Activated T-cell treated with anti-CD3 and anti-CD28 coated beads for 1 hour (primary cell): ENCODE measurements around the gene RAB6A.
"Not testable (repeated sequence)": the region's sequence is repeated elsewhere in the genome, so short reads cannot be mapped to it uniquely, and the experiment has no call there.

Experiments used
- DNase-seq: peaks from one replicate; pipeline ENCODE4 v3.0.0-alpha.2; 2020; ENCODE audit warnings: low read depth

RAB6A gene

DNA sequence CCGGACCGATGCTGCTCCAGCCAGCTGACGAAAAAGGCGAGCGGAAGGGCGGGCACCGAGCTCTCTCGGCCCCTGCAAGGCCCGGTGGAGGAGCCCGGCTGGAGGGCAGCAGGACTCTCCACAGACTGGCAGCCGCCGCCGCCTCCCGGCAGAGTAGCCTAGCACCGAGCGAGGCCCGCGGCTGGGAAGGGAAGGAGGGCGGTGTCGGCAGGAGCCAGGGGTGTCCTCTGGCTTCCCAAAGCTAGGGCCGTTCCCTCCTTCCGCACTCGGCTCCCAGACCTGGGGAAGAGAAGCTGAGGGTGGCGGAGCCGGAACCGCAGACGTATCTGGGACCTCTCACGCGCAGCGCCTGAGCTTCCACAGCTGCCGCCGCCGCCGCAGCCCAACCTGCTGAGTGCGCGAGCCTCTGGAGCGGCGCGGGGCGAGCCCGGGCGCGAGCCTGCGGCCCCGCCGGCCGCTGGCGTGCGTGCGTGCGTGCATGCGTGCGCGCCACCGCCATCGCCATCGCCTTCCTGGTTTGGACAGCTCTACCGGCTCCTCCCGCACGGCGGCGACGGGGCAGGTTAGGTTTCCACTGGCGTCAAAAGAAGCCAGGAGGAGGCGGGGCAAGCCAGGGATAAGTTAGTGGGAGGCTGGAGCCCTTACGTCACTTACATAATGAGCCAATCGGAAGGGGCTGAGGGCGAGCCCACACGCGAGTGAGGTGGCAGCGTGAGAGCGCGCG, at the start of gene RAB6A:
TSS of gene RAB6A (minus strand) at position 396 of the 724 bp plus-strand sequence. CDS start 439 bp downstream, outside the sequence.
- peak; percentile 98 for DNase-seq

GRCh38 chr11:73810637-73811036, 49.8 kb upstream of the RAB6A start:
- no peak for DNase-seq

- no peak for DNase-seq
Observed at GRCh38 chr11:73808052-73808451, 47.2 kb upstream of the RAB6A start.

DNA sequence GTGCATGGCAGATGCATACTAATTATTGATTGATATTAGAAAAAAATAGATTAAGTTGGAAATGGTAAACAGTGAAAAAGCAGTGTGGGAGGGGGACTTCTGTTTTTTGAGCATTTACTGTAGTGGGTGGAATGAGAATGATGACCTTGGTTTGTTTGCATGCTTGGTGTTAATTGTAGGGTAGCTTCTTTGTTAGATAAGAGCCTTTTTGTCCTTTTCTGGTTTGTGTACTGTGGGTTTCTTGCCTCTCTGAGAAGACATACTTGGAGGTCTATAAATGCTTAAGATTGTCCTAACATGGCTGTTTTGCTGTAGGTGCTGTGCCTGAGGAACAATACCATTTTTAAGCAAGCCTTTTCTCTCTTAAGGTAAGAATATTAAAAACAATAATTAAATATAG, 43.8 kb upstream of the RAB6A start:
- no peak for DNase-seq

DNA sequence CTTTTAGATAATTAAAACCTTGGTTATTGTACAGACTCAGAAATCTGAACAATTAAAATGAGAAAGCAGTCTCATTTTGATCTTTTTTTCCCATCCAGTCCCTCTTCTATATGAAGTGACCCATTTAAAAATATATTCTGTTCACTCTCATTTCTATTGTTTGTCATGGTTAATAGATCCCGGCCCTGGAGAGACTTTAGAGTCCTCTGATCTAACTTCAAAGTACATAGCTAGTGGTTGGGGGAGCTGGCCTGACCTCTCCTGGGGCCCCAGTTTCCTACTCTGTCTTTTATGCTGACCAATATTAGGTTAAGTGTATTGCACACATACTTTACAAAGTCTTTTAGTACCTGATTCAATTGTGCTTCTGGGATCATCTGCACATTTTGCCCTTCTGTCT, 40.3 kb upstream of the RAB6A start:
- no peak for DNase-seq

DNA sequence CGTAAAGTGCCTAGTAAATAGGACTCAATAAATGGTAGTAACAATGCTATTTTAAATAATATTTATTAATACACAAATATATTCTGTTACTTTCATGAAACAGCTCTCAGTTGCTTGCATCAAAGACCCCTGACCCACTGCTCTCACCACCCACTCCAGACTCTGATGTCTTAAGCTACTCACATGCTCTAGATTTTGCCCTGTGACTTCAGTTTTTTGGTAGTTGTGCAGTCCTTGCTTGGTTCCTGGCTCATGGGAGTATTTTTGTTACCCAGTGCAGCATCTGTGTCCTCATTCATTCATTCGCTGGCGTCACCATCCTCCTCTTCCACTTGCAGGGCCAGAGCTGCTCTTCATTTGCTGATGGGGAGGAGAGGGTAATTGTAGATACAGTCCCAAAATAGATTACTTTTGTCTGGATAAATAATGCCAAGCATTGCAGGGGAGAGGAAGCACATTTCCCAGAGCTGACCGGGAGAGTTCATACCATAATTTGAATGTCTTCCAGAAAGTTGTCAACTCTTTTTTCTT, 39.5 kb upstream of the RAB6A start:
- DNase-seq = no peak

- no peak for DNase-seq
Observed at GRCh38 chr11:73797457-73797856, 36.6 kb upstream of the RAB6A start.

DNA sequence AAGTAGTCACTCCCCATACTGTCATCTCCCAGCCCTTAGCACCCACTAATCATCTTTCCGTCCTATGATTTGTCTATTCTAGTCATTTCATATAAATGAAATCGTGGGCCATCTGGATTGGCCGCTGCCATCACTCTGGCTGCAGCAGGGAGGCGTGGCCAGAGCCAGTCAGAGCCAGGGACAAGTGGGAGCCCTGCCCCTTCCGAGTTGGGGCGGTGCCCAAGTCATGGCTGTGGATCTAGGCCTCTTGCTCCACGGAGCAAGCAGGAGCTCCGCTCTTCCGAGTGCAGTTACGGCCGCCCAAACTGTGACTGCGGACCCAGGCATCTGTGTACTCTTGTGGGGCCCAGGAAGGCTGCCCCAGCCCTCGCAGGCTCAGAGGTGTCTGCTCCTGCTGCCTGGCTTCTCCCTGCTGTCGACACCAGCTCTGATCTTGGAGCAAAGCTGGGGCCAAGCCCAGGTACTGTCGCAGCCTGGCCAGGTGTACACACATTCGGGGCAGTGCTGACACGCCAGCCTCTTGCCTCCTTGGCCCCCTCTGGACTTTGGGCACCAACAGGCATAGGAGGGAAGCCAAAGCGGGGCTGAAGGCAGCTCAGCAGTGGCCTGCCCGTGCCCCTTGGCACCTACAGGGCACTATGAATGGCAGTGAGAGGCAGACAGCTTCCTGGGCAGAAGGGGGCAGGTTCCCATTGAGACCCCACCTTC, 35.2 kb upstream of the RAB6A start:
- DNase-seq = no peak

DNA sequence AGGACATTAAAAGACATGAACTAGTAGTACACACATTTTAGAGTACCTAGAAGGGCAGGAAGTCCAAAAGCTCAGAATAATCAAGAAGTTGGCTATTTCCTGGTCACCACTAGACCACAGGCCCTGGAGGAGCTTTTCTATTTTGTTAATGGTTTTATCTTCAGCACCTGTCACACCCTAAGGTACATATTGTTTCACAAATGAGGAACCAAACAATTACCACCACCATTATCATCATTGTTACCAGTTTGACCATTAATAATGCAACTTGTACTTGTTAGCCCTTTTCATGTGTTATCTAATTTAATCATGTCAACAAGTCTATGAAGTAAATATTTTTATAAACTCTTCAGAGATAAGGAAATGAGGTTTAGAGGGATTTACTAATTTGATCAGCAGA, 31.7 kb upstream of the RAB6A start:
- no peak for DNase-seq

DNA sequence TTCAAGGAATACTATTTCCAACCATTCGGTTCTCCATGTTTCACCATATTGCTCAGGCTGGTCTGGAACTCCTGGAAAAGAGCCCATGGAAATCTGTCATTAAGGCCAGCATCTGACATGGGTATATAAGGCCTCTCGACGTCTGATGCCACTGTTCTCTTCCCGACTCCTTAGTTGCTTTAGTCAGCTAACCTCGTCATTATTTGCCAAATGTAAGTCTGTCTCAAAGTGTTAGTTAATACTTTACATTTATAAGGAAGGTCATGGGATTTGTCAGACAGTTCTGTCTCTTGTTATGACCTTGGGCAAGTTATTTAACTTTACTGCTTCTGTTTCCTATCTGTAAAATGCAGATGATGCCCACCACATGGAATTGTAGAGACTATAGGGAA, 28.4 kb upstream of the RAB6A start:
- DNase-seq = no peak

DNA sequence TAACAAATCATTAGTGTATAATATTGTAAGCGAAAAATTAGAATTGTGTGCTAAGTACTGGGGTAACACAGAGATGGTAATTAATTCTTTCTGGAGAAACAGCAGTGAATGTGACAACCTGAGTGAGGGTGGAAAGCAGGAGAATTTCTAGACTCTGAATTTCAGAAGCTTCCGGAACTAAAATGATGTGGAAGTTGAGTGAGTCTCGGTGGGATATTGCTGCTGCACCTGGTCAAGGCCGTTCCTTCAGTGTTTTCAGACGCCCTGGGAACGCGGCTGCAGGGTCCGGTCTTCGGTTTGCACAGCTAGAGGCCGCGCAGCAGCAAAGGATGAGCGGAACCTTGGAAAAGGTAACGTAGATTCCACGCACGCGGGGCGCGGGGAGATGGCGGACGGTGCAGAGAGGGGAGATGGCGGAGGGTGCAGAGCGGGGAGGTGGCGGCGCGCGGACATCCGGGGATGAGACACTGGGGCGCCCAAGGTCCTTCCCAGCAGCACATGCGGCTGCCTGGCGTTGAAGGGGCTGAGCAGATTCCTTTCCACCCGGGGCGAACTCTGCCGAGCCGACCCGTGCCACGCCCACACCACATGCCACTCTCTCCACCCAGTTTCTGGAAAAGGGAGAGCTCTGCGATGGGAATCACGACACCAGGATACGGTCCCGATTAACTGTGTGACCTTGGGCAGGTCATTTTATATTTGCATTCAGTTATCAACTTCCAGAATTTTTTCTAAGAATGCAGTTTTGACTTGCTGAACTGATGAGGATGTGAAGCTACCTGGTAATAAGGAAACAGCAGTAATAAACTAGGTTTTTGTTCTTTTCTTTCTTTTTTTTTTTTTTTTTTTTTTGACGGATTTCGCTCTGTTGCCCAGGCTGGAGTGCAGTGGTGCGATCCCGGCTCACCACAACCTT, 27.0 kb upstream of the RAB6A start, which contains the start of gene MRPL48:
TSS of gene MRPL48 (plus strand) at position 232 of the 916 bp plus-strand sequence. CDS start at position 330, 98 bp downstream.
- peak; percentile 75 for DNase-seq

- DNase-seq = no peak
Observed at GRCh38 chr11:73787051-73787642, 26.3 kb upstream of the RAB6A start.

- not testable (repeated sequence) for DNase-seq
Observed at GRCh38 chr11:73785467-73785866, 24.6 kb upstream of the RAB6A start.

DNA sequence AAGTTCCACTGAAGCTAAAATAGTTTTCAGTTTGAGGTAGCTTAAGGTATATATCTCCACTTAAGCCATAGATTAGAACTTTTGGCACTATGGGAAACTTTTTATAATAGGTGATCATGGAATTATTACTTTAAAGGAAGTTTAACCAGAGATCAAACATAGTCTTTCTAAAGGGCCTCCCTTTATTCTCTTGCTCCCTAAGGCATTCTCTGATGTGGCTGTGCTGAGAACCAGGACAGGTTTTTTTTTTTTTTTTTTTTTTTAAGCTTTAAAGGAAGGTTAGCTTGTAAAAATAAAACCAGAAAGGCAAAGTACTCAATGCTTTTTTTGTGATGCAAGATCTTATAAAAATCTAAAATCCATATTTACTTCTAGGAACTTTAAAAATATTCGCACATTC, 23.9 kb upstream of the RAB6A start:
- DNase-seq = no peak

- no peak for DNase-seq
Observed at GRCh38 chr11:73784080-73784634, 23.3 kb upstream of the RAB6A start.

GRCh38 chr11:73783483-73784020, 22.7 kb upstream of the RAB6A start:
- DNase-seq = no peak

GRCh38 chr11:73781303-73781702, 20.4 kb upstream of the RAB6A start:
- DNase-seq = no peak

- peak; percentile 95 for DNase-seq
Observed at GRCh38 chr11:73779084-73779902, 18.4 kb upstream of the RAB6A start.

DNA sequence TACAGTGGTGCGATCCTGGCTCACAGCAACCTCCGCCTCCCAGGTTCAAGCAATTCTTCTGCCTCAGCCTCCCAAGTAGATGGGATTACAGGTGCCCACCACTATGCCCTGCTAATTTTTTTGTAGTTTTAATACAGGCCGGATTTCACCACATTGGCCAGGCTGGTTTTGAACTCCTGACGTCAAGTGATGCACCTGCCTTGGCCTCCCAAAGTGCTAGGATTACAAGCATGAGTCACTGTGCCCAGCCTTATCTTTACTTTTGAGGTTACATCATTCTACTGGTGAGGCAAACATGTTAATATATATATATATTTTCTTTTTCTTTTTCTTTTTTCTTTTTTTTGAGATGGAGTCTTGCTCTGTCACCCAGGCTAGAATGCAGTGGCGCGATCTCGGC, 9.9 kb upstream of the RAB6A start:
- DNase-seq = not testable (repeated sequence)

DNA sequence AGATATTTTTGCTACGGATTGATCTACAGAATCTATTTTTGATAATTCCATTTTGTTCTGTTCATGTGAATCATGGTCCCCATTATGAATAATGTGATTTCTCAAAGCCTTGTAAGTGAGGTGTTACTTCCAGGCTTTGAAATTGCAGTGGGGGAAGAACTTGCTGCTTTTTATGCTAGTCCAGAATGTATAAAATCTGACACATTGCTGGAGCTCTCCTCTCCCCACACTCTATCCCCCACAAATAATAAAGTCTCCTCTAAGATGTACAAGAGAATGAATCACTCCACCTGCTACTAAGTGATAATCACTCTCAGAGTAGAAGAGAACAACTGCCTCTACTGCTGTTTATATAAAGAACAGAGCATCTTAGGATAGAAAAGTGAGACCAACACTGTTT, 5.9 kb upstream of the RAB6A start:
- DNase-seq = no peak
